ACC112 (cell line): ENCODE measurements around the gene TMEM63A.
"Not testable (repeated sequence)": the region's sequence is repeated elsewhere in the genome, so short reads cannot be mapped to it uniquely, and the experiment has no call there.

ENCODE experiments used
- H2AFZ ChIP-seq: fragments of 200-600 bp; sonication (generic); one replicate; pipeline ENCODE4 v1.6.0; 2017; ENCODE audit warnings: antibody characterized with exemption, low read length; ENCODE audit not compliant: unreplicated experiment
- H3K27ac ChIP-seq: fragments of 200-600 bp; sonication (generic); 2 replicates; pipeline ENCODE4 v1.5.1; 2014; ENCODE audit warnings: low read depth, mild to moderate bottlenecking, antibody characterized with exemption, low read length, moderate library complexity
- H3K27me3 ChIP-seq: fragments of 200-600 bp; sonication (generic); 2 replicates; pipeline ENCODE4 v1.6.1; 2014; ENCODE audit warnings: mild to moderate bottlenecking, antibody characterized with exemption, low read length, moderate library complexity, mixed read lengths; ENCODE audit not compliant: insufficient read depth
- H3K36me3 ChIP-seq: fragments of 200-600 bp; sonication (generic); 2 replicates; pipeline ENCODE4 v1.6.1; 2016; ENCODE audit warnings: mild to moderate bottlenecking, antibody characterized with exemption, low read length, moderate library complexity, mixed read lengths; ENCODE audit not compliant: insufficient read depth
- H3K4me1 ChIP-seq: fragments of 200-600 bp; sonication (generic); one replicate; pipeline ENCODE4 v1.6.1; 2016; ENCODE audit warnings: low read length, mixed read lengths; ENCODE audit not compliant: insufficient read depth, unreplicated experiment, control insufficient read depth
- H3K4me3 ChIP-seq: fragments of 200-600 bp; sonication (generic); 2 replicates; pipeline ENCODE4 v1.5.1; 2014; ENCODE audit warnings: mild to moderate bottlenecking, low read depth, low read length
- H3K79me2 ChIP-seq: fragments of 200-600 bp; sonication (generic); one replicate; pipeline ENCODE4 v1.6.0; 2016; ENCODE audit warnings: low read length; ENCODE audit not compliant: control insufficient read depth, unreplicated experiment, insufficient read depth

TMEM63A gene

DNA sequence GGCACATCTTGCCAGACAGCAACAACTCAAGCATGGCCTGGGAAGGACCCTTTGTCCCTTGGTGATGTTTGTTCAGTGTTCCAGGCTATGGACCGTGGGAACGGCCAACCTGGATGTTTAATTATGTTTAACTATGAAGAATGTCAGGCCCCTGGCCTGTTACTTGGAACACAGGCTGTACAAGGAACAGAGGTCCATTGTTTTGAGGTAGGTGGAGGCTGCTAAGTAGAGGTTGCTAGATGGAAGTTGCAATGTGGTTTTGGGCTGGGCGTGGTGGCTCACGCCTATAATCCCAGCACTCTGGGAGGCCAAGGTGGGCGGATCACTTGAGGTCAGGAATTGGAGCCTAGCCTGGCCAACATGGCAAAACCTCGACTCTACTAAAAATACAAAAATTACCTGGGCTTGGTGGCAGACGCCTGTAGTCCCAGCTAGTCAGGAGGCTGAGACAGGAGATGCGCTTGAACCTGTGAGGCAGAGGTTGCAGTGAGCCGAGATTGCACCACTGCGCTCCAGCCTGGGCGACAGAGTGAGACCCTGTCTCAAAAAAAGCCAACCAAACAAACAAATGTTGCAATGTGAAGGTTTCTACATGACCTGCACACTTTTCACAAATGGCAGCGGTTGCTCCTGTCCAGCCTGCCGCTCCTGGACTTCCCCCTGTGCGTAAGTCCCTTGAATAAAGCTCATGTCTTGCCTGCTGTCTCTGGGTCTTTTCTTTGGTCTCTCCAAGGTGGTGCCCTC is 9.2 kb upstream of the TMEM63A start:
- no peak overlapping the region for H3K4me3 ChIP-seq
- H3K27ac ChIP-seq, result no peak overlapping the region
- no peaks in the 10 kb centered on the region for H3K27me3 ChIP-seq
- no peaks in the 10 kb centered on the region for H3K79me2 ChIP-seq
- H2AFZ ChIP-seq, result no peak overlapping the region
- peaks cover 13% of the 10 kb centered on the region for H3K4me1 ChIP-seq
- no peaks in the 10 kb centered on the region for H3K36me3 ChIP-seq

DNA sequence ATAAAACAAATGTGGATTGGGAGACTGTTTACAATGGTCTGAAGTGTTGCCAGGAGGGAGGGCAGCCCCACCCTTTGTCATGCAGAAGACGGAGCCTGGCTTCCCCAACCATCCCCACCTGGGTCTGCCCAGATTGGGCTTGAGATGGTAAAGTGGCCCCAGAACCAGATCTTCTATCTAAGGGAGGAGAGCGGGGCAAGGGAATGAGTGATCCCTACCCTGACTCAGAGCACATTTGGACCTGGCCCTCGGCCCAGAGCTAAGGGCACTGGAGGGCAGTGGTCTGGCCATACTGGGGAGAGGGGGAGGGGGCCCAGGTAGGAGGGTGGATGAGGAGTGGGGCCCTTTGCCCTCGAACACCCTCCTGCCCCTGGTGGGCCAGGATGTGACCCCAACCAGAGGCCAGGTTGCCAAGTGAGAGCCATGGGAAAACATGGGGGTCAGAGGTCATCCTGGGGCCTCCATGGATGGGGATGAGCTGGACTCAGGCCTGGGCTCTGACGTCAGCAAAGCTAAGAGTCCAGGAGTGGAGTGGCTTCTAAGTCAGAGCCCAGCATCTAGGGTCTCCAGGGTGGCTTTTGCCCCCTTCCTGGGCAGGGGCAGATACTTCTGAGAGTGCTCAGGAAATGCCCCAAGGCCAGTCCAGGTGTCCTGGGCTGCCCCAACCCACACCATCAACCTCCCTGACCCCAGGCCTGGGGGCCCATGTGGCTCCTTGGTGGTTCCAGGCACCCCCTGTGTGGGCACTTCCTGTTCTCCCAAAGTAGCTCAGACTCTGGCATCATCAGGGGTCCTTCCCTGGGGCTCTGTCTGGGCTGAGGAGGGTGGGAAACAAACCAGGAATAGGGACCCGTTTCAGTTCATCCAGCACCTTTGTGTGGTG is 8.4 kb upstream of the TMEM63A start:
- Histone ChIP-seq H3K79me2 (no peaks in the 10 kb centered on the region), H3K4me3 (no peak overlapping the region), H3K27ac (no peak overlapping the region), H3K4me1 (peaks cover 13% of the 10 kb centered on the region), H2AFZ (no peak overlapping the region), H3K36me3 (no peaks in the 10 kb centered on the region), H3K27me3 (no peaks in the 10 kb centered on the region)

DNA sequence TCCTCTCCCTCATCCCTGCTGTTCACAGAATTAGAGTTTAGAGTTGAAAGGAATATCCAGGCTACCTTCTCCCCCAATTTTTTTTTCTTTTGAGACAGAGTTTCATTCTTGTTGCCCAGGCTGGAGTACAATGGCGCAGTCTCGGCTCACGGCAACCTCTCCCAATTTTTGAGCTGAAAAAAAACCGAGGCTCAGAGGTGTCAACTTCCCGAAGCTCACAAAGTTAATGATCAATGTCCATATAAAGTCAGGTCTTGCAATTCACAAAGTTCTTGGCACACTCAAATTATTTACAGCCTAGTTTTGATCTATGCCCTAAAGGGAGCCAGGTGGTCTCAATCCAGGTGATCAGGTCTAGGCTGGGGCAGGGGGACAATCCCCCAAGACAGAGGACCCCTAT is 7.6 kb upstream of the TMEM63A start:
- peaks cover 13% of the 10 kb centered on the region for H3K4me1 ChIP-seq
- H3K79me2 ChIP-seq, result no peaks in the 10 kb centered on the region
- H3K36me3 ChIP-seq, result no peaks in the 10 kb centered on the region
- H3K27ac ChIP-seq, result no peak overlapping the region
- no peaks in the 10 kb centered on the region for H3K27me3 ChIP-seq
- H2AFZ ChIP-seq, result no peak overlapping the region
- H3K4me3 ChIP-seq, result no peak overlapping the region

DNA sequence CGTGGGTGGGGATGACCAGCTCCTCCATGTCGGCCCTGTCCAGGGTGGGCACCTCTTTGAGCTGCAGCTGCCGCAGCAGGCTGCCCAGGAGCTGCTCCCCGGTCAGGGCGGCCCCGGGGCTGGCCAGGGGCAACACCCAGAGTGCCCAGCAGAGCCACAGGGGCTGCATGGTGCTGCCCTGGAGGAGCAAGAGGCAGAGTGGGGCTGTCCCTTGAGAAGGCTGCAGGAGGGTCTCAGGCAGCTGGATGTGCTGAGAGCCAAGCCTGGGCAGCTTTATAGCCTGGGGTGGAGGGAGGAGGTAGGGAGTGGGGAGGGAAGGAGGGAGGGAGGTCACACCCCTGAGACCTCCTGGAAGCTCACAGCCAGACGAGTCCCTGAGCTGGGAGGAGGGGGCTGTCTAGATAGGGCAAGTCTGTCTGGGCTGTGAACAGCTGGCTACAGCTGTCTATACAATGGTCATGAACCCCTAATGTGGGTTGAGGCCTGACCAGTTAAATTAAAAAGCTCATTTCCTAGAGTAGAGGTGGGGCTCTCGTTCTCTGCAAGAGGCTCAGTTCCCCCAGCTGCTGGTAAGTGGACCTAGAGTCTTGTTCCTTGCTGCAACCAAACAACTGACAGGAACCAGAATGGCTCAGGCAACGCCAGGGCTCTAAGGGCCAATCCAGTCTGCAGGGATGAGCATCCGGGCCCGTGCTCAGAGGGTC is 6.9 kb upstream of the TMEM63A start, which contains the start of gene LEFTY1:
Gene LEFTY1, minus strand, starts transcription at position 249 of the 704 bp plus-strand sequence. Its CDS starts 80 bp downstream, at position 169.
- H3K4me3 ChIP-seq, result no peak within 1 kb of the TSS
- H2AFZ ChIP-seq, result no peak within 1 kb of the TSS
- no peaks in the 10 kb centered on the region for H3K36me3 ChIP-seq
- peaks cover 13% of the 10 kb centered on the region for H3K4me1 ChIP-seq
- H3K27me3 ChIP-seq, result no peaks in the 10 kb centered on the region
- no peak within 1 kb of the TSS for H3K27ac ChIP-seq
- H3K79me2 ChIP-seq, result no peaks in the 10 kb centered on the region

DNA sequence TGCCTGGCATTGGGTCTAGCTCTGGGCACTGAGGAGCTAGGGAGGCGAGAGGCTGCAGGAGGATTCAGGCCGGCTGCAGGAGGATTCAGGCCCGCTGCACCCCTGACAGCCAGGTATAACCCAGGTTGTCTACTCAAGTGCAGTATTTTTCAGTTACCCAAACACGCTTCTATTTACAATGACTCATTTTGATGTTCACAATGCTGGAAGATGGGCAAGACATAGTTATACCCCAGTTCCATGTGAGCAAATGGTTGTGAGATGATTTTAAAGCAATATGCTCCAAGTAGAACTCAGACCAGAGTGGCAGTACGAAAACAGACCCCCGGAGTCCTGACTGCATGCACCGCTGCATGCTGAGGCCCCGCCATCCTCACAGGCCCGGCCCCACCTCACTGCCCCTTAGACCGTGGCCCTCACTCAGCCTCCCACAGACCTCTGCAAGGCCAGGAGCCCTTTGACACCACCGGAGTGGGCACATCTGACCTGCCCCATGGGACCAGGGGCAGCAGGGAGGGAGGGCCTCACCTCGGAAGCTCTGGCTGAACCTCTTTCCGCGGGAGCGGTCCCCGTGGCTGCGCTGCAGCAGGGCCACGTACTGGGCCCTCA is 6.2 kb upstream of the TMEM63A start:
- no peaks in the 10 kb centered on the region for H3K79me2 ChIP-seq
- H3K27me3 ChIP-seq, result no peaks in the 10 kb centered on the region
- no peak overlapping the region for H3K4me3 ChIP-seq
- no peaks in the 10 kb centered on the region for H3K36me3 ChIP-seq
- no peak overlapping the region for H2AFZ ChIP-seq
- H3K27ac ChIP-seq, result no peak overlapping the region
- H3K4me1 ChIP-seq, result peaks cover 17% of the 10 kb centered on the region

DNA sequence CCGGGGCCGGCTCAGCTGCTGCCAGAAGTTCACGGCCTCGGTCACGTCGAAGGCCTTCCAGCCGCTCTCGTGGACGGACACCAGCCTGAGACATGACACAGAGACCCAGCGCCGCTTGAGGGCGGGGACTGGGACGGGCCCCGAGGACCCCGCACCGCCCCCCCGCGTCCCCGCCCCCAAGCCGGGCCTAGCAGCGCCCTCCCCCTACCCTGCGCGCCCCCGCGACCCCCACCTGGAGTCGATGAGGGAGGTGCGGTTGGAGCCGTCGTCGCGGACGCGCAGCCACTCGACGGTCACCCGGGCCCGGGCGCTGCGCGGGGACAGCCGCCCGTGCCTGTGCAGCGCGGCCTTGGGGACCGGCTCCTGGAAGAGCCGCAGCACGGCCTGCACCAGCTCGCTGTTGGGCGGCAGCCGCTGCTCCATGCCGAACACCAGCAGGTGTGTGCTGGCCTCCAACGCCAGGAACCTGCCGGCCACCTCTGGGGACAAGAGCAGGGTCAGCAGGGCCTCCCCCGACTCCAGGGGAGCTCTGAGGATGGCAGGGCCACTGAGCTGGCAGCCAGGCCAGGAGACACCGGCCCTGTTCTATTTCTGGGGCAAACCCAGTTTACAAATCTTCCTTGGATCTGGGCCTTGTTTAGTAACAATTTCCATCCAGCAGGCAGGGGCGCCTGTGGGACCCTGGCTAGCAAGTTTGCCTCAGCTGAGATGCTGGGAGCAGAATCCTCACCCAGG is 5.5 kb upstream of the TMEM63A start:
- H3K79me2 ChIP-seq, H3K36me3 ChIP-seq, H3K27ac ChIP-seq, H3K4me3 ChIP-seq, H2AFZ ChIP-seq, H3K27me3 ChIP-seq: not testable (repeated sequence)
- peaks cover 17% of the 10 kb centered on the region for H3K4me1 ChIP-seq

DNA sequence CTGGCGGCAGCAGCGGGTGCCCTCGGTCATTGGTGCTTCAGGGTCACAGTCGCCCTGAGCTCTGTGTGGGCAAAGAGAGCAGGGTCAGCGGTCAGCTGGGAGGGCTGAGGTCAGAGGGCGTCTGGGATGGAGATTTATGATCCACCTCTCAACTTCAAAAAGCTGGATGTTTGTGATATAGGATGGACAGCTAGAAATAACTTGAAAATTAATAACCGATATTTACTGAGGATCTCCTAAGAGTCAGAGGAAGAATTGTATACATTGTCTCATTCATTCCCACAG is 4.8 kb upstream of the TMEM63A start:
- no peaks in the 10 kb centered on the region for H3K79me2 ChIP-seq
- peaks cover 17% of the 10 kb centered on the region for H3K4me1 ChIP-seq
- H3K27ac ChIP-seq, result no peak overlapping the region
- H3K36me3 ChIP-seq, result no peaks in the 10 kb centered on the region
- H2AFZ ChIP-seq, result no peak overlapping the region
- no peaks in the 10 kb centered on the region for H3K27me3 ChIP-seq
- no peak overlapping the region for H3K4me3 ChIP-seq

DNA sequence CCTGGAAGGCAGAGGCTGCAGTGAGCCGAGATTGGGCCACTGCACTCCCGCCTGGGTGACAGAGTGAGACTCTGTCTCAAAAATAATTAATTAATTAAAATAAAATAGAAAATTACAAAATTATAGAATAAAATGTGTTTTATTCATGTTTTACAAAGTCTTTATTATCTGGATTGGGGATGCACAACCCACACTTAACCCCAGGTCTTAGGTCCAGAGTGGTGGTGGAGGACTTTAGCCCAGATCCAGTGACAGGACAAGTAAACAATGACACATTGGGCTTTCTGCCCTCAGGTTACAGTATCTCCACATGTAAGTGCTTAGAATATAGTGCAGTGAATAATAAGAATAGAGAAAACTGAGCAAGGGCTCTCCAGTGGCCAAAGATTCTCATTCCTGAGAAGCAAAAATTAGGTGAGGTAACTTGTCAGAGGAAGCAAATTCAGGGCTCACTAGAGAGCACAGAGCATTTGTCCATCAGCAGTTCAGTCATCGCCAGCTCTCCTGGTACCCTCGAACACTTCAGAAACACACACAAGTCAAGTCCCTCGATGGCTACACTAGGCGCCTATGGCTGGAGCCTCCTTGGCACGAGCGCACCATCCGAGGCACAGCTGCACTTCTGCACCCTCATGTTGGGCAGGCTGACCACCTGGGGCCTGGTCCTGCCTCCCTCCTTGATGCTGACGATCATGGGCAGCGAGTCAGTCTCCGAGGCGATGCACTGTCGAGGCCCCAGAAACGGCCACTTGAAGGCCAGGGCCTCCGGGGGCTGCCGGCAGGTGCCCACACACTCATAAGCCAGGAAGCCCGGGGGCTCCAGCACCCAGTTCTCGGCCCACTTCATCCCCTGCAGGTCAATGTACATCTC is 4.2 kb upstream of the TMEM63A start:
- Histone ChIP-seq H3K27ac (no peak overlapping the region), H3K4me1 (peaks cover 18% of the 10 kb centered on the region), H3K79me2 (peaks cover 1% of the 10 kb centered on the region), H3K36me3 (no peaks in the 10 kb centered on the region), H2AFZ (no peak overlapping the region), H3K27me3 (no peaks in the 10 kb centered on the region), H3K4me3 (no peak overlapping the region)

DNA sequence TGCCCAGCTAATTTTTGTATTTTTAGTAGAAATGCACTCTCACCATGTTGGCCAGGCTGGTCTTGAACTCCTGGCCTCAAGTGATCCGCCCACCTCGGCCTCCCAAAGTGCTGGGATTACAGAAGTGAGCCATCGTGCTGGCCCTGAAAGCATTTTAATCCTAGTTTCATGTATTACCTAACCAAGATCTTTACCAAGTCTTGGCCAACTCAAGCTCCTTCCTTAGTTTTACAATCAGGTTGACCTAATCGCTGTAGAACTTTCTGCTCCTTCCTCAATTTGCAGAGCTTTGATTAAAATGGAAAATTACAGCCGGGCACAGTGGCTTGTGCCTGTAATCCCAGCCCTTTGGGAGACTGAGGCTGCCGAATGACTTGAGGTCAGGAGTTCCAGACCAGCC is 3.2 kb upstream of the TMEM63A start:
- peaks cover 9% of the 10 kb centered on the region for H3K79me2 ChIP-seq
- no peaks in the 10 kb centered on the region for H3K36me3 ChIP-seq
- H2AFZ ChIP-seq, result no peak overlapping the region
- H3K4me3 ChIP-seq, result no peak overlapping the region
- H3K27ac ChIP-seq, result no peak overlapping the region
- H3K27me3 ChIP-seq, result no peaks in the 10 kb centered on the region
- H3K4me1 ChIP-seq, result peaks cover 20% of the 10 kb centered on the region
